HT-29 (cell line): ENCODE data around the gene ACADSB. TPM values are rescaled to one million over a fixed set of nuclear protein-coding genes. Genes with fewer than 3 reads are reported as not detected.

Experiments used
- DNase-seq: peaks from one replicate; pipeline ENCODE4 v3.0.0-alpha.2; 2015; ENCODE audit warnings: low spot score
- total RNA-seq: library from RNA; depleted of rRNA; stranded (reverse); fragments of >200 nt; shearing (Covaris generic); gene quantifications from 2 replicates; pipeline ENCODE4 v1.2.3, GENCODE V29; 2014; rRNA removed

ACADSB gene
- 0.73 and 0.79 TPM in 2 replicates for total RNA-seq

DNA sequence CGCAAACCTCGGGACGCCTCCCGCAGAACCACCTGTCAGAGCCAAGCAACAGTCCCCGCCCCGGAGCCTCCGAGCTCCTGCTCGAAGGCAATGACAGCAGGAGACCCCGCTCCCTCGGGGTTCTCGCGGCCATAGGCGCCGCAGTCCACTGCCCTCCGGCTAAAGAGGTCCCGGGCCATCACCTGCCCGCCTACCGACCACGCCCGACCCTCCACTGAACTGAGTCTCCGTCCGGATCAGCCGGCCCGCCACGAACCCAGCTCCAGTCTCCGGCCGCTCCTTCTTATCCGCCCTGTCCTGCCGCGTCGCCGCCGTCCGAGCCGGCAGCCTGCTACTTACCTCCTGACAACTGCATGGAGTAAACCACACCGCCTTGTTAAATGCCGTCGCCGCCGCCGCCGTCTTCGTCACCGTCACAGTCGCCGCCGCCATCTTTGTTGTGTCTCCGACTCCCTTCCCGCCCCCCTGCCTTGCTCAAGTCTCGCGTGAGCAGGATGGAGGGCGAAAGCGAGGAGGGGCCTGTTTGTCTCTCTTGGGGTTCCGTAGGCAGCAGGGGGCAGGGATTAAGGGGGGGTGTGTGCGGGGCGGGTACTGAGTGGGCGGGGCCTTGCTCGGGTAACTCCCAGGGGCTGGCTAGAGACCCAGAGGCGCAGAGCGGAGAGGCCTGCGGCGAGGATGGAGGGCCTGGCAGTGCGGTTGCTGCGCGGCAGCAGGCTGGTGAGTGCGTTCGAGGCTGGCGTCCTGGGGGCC, at the start of gene ACADSB, which contains the start of gene IKZF5:
Gene ACADSB (plus strand): TSS at position 652 of the 750 bp plus-strand sequence. CDS start 24 bp downstream, at position 676.
Gene IKZF5 (minus strand): TSS at position 441 of the 750 bp plus-strand sequence. CDS start 10,170 bp downstream, outside the sequence.
- DNase-seq = peak; percentile 93

DNA sequence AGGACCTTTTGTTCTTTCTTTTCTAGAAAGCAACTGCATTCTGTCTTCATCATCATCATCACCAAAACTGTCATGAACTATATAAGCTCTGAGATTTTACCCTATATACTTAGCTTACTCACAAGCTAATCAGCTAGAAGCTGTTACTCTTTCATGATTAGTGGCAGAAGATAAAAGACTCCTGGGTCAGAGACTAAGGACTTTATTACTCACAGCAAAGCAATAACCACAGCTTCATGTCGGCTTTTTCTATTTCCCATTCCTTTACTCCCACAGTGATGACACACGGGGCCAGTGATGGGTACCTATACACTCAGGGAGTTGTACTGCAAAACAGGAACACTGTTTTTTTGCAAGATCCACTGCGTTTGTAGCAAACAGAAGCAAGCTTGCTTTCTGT, 46.4 kb upstream of the ACADSB start:
- no peak for DNase-seq

- no peak for DNase-seq
Measured at GRCh38 chr10:122966879-122967278, 41.9 kb upstream of the ACADSB start.

GRCh38 chr10:122968698-122969097, 40.1 kb upstream of the ACADSB start:
- DNase-seq = no peak

GRCh38 chr10:122974023-122974422, 34.8 kb upstream of the ACADSB start:
- DNase-seq = no peak

- no peak for DNase-seq
Measured at GRCh38 chr10:122974543-122975064, 34.2 kb upstream of the ACADSB start.

GRCh38 chr10:122980209-122981065, 28.4 kb upstream of the ACADSB start, which contains the start of gene PSTK:
TSS of gene PSTK (plus strand) at chr10:122980401. CDS start at chr10:122980480, 79 bp downstream.
- DNase-seq = peak; percentile 94

DNA sequence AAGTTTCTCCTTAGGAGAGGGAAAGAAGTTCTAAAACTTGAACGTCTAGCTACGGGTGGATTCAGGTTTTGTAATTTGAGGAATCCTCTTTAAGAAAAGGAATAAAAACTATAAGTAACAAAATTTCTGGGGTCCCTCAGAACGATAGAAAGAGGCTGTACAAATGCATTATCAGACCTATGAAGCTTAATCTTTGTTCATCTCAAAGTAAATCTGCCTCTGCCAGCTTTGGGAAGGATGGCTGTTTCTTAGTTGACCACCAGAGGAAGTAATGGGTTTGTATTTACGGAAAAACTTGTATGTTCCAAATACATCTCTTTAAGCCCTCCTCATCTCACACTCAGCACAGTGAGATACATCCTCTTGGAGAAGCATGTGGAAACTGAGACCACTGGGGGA, 27.7 kb upstream of the ACADSB start:
- peak; percentile 59 for DNase-seq

DNA sequence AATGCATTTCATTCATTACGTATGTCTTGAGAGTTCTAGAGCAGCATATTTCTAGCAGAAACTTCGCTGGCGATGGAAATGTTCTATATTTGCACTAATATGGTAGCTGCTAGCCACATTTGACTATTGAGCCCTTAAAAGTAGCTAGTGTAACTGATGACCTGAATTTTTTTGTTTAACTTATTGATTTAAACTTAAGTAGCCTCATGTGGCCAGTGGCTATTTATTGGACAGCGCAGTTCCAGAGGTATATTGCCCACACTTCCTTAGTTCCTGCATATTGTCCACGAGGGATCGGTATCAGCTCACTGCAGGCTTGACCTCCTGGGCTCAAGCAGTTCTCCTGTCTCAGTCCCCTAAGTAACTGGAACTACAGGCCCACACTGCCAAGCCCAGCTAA, 24.9 kb upstream of the ACADSB start:
- DNase-seq = no peak

- no peak for DNase-seq
Measured at GRCh38 chr10:122984708-122985107, 24.1 kb upstream of the ACADSB start.

DNA sequence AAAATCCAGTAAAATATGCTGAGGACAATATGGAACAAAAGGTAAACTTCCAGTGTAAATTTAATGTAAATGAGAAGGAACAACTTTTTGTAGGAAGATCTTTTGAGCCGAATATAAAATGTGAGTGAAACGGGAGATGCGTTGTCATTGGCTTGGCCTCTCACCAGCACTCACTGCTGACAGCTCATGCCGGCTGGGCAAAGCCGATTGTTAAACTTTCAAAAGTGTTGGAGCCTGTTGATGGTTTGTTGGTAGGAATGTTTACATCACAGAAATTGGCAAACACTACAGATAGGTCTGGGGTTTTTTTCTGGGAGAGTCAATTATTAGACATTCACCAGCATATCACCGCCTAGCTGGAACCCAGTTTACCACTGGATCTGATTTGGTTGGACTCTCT, 22.5 kb upstream of the ACADSB start:
- no peak for DNase-seq

DNA sequence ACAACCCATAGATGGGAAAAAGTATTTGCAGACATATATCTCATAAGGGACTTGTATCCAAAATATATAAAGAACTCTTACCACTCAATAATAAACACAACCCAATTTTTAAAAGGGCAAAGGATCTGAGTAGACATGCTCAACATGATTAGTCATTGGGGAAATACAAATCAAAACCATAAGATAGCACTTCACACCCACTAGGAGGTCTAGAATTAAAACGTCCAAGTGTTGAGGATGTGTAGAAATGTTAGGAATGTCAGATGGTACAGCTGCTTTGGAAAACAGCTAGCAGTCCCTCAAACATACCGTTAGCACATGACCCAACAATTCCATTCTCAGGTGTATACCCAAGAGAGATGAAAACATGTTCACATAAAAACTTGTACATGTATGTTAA, 20.3 kb upstream of the ACADSB start:
- DNase-seq = no peak

DNA sequence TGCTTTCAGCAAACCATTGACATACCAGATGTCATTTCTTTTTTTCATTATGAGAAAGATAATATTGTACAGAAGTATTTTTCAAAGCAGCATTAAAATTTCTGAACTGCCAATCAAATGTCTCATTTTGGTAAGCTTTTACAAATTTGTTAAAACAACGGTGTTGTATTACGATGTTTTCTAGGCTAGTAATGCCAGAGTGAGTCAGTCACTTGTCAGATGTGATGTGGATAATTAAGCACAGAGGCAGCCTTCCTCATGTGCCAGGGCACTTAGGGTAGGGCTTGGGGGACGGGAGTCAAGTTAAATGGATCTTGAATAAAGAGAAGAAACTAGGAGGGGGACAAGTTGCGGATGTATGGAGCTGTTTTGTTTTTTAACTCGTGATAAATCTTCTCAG, 18.5 kb upstream of the ACADSB start:
- DNase-seq = no peak

DNA sequence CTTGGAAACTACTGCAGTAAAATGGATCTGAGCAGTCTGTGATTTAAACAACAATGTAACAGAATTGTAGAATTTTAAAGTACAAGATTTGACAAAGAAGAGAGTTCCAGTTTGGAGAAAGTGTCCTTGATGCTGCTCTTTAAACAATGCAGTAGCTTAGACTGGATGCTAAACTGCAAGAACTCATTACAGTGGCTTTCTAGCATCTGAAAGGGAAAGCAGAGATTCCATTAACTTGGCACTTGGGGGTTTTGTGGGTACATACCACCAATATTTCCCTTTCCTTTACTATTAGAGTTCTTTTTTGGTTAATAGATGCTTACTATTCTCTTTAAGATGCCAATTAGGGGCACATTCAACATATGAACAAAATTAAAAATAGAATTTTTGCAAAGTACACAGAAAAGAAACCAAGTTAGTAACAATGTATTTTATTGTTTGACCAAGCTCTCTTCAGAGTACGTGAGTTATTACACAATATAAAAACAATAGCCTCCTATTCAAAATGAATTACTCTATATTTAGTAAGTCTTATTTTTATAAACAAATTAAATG, 16.7 kb upstream of the ACADSB start:
- no peak for DNase-seq

DNA sequence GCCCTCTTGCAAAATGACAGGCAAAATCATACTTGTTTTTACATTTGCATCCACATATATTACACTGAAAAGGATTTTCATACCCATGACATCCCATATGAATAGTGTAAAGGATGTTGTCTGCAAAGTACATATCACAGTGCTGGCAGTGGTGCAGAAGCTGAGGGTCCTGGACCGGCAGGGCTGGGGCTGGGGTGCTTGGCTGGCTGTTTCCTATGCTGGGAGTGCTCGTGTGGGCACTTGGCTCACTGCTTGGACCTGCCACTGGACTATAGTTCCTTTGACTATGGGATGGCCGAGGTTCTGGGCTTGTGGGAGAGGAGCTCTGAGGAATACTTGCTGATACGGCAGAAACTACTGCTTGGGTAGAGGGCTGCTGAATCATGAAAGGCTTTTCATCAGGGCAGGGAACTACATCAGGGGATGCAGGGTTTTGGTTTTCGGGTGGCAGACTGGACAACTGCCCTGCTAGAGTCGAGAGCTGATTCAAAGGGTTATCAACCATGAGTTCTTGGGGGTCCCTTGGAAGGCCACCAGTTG, 14.9 kb upstream of the ACADSB start:
- no peak for DNase-seq

GRCh38 chr10:122995936-122996335, 12.9 kb upstream of the ACADSB start:
- no peak for DNase-seq

GRCh38 chr10:122997864-122998263, 10.9 kb upstream of the ACADSB start:
- DNase-seq = no peak

DNA sequence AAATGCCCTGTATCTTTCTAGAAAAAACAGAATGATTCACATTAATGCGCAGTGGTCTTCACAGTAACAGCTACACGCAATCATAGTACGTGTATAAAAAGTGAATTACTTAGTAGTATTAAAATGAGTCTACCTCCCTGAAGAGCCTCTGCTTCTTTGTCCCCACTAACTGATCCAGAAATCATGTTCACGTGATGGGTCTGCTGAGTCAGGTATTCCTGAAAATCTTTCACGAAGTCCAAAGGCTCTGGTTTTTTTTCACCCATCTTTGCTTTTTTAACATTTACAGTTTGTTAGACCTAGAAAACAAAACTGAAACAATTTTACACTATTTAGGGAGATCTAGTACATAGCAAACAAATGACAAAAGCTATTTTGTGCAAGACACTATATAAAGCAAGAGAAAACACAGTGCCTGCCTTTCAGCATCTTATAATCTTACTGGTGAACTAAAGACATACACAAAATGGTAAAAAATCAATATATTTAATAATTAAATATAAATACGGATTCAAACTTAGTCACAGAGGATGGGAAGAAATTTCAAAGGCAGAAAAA, 10.4 kb upstream of the ACADSB start:
- no peak for DNase-seq

GRCh38 chr10:122998934-122999333, 9.9 kb upstream of the ACADSB start:
- DNase-seq = no peak

- peak; percentile 18 for DNase-seq
Measured at GRCh38 chr10:122999347-122999746, 9.5 kb upstream of the ACADSB start.

- no peak for DNase-seq
Measured at GRCh38 chr10:123000155-123000554, 8.7 kb upstream of the ACADSB start.
